ENCODE results near the gene RNF113B. TPM values are rescaled to one million over a fixed set of nuclear protein-coding genes. Genes with fewer than 3 reads are reported as not detected.

RNF113B gene
- total and polyA plus RNA-seq, 4 donors = 0.64 TPM; not detected in 3

DNA sequence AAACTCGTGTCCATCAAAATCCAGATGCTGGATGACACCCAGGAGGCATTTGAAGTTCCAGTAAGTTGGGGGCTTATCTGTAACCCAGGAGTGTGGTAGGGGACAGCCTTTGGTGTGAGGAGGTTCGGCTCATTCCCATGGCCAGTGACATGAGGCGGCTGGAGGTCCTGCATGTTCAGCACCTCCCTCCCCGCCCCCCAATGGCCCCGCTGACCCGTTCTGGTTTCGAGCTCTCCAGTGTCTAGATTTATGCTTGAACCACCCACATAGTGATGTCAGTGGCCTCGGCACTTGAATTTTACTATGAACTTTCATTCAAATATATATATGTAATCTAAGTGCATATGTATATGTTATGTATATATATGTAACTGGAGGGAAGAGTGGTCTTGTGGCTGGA, 36.3 kb upstream of the RNF113B start:
- Histone ChIP-seq H3K4me1 (ENCODE audit: control insufficient read depth in 4 of 4, insufficient read depth in 4 of 4, low read length in 3 of 4) (peaks cover 0 to 17% (median 3%) of the 10 kb centered on the region in 4 donors), H3K36me3 (ENCODE audit: control insufficient read depth in 4 of 4, insufficient read depth in 3 of 4, low read depth in 1 of 4, low read length in 3 of 4) (peaks cover 3 to 5% (median 4%) of the 10 kb centered on the region in 4 donors), H3K4me3 (ENCODE audit: low read depth in 1 of 3, low read length in 3 of 3) (no peak overlapping the region), H3K9me3 (ENCODE audit: control insufficient read depth in 4 of 4, low read length in 3 of 4) (no peaks in the 10 kb centered on the region), H3K9ac (ENCODE audit: low read depth in 1 of 2, low read length in 2 of 2) (no peak overlapping the region), H3K27ac (ENCODE audit: low read depth in 1 of 2, low read length in 2 of 2) (no peak overlapping the region), H3K27me3 (ENCODE audit: control insufficient read depth in 4 of 4, insufficient read depth in 4 of 4, low read length in 3 of 4) (no peaks in the 10 kb centered on the region)
- no peak for DNase-seq (ENCODE audit: low spot score)
- WGBS = 89% methylated on average over 8 of the region's 8 CpGs
- TF ChIP-seq, protein P1, sequence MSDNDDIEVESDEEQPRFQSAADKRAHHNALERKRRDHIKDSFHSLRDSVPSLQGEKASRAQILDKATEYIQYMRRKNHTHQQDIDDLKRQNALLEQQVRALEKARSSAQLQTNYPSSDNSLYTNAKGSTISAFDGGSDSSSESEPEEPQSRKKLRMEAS (IDR thresholded peaks at IDR 0.05) = no peak
- TF ChIP-seq FOXA1 (IDR thresholded peaks at IDR 0.05) (no peak), JUND (IDR thresholded peaks at IDR 0.05) (no peak)
- TF ChIP-seq, protein P2, sequence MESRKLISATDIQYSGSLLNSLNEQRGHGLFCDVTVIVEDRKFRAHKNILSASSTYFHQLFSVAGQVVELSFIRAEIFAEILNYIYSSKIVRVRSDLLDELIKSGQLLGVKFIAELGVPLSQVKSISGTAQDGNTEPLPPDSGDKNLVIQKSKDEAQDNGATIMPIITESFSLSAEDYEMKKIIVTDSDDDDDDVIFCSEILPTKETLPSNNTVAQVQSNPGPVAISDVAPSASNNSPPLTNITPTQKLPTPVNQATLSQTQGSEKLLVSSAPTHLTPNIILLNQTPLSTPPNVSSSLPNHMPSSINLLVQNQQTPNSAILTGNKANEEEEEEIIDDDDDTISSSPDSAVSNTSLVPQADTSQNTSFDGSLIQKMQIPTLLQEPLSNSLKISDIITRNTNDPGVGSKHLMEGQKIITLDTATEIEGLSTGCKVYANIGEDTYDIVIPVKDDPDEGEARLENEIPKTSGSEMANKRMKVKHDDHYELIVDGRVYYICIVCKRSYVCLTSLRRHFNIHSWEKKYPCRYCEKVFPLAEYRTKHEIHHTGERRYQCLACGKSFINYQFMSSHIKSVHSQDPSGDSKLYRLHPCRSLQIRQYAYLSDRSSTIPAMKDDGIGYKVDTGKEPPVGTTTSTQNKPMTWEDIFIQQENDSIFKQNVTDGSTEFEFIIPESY (IDR thresholded peaks at IDR 0.05) = no peak

DNA sequence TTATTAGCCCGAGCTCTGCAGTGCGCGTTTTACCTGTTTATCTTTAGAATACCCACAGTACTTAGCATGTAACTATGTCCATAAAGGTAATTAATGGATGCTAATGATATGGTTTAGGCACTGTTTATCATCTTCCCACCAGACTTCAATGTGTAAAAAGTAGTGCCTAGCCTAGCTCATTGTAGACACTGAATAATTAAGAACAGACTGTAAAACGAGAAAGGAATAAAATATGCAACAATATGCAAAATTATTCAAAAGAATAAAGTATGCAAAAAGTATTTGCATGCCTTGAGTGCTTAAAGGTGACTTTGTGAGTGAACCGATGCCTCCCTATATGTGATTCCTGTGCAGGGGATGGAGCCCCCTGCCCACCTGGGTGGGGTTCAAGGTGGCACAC, 35.7 kb upstream of the RNF113B start:
- DNase-seq (ENCODE audit: low spot score) = no peak

More for the DNA sequence above, 35.7 kb upstream of the RNF113B start:
- no peaks in the 10 kb centered on the region for H3K9me3 ChIP-seq (ENCODE audit: control insufficient read depth in 4 of 4, low read length in 3 of 4)
- H3K36me3 ChIP-seq (ENCODE audit: control insufficient read depth in 4 of 4, insufficient read depth in 3 of 4, low read depth in 1 of 4, low read length in 3 of 4) = peaks cover 3 to 4% (median 4%) of the 10 kb centered on the region in 4 donors
- peaks cover 0 to 17% (median 3%) of the 10 kb centered on the region in 4 donors for H3K4me1 ChIP-seq (ENCODE audit: control insufficient read depth in 4 of 4, insufficient read depth in 4 of 4, low read length in 3 of 4)
- H3K4me3 ChIP-seq (ENCODE audit: low read depth in 1 of 3, low read length in 3 of 3) = no peak overlapping the region
- no peaks in the 10 kb centered on the region for H3K27me3 ChIP-seq (ENCODE audit: control insufficient read depth in 4 of 4, insufficient read depth in 4 of 4, low read length in 3 of 4)
- no peak overlapping the region for H3K27ac ChIP-seq (ENCODE audit: low read depth in 1 of 2, low read length in 2 of 2)
- 95% methylated on average over 5 of the region's 5 CpGs for whole genome bisulfite sequencing
- TF ChIP-seq, protein P2 (IDR thresholded peaks at IDR 0.05) = no peak
- TF ChIP-seq RAD21 (IDR thresholded peaks at IDR 0.05) (no peak), GABPA (IDR thresholded peaks at IDR 0.05 in 1 of 2, conservative IDR thresholded peaks at IDR 0.05 in 1 of 2) (no peak), FOXA2 (IDR thresholded peaks at IDR 0.05) (no peak), HNF4A (conservative IDR thresholded peaks at IDR 0.05) (no peak), FOXA1 (IDR thresholded peaks at IDR 0.05) (no peak), RXRA (IDR thresholded peaks at IDR 0.05) (no peak), HNF4G (IDR thresholded peaks at IDR 0.05) (no peak), YY1 (IDR thresholded peaks at IDR 0.05) (no peak), NR2F2 (IDR thresholded peaks at IDR 0.05) (no peak), JUND (IDR thresholded peaks at IDR 0.05) (no peak), SP1 (IDR thresholded peaks at IDR 0.05) (no peak), EGR1 (IDR thresholded peaks at IDR 0.05; ENCODE audit: low read depth in 2 of 2) (no peak), TAF1 (conservative IDR thresholded peaks at IDR 0.05) (no peak)
- TF ChIP-seq, protein P1 (IDR thresholded peaks at IDR 0.05) = no peak
- TF ChIP-seq, protein P3, sequence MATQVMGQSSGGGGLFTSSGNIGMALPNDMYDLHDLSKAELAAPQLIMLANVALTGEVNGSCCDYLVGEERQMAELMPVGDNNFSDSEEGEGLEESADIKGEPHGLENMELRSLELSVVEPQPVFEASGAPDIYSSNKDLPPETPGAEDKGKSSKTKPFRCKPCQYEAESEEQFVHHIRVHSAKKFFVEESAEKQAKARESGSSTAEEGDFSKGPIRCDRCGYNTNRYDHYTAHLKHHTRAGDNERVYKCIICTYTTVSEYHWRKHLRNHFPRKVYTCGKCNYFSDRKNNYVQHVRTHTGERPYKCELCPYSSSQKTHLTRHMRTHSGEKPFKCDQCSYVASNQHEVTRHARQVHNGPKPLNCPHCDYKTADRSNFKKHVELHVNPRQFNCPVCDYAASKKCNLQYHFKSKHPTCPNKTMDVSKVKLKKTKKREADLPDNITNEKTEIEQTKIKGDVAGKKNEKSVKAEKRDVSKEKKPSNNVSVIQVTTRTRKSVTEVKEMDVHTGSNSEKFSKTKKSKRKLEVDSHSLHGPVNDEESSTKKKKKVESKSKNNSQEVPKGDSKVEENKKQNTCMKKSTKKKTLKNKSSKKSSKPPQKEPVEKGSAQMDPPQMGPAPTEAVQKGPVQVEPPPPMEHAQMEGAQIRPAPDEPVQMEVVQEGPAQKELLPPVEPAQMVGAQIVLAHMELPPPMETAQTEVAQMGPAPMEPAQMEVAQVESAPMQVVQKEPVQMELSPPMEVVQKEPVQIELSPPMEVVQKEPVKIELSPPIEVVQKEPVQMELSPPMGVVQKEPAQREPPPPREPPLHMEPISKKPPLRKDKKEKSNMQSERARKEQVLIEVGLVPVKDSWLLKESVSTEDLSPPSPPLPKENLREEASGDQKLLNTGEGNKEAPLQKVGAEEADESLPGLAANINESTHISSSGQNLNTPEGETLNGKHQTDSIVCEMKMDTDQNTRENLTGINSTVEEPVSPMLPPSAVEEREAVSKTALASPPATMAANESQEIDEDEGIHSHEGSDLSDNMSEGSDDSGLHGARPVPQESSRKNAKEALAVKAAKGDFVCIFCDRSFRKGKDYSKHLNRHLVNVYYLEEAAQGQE (IDR thresholded peaks at IDR 0.05) = no peak
- TF ChIP-seq, protein P4, sequence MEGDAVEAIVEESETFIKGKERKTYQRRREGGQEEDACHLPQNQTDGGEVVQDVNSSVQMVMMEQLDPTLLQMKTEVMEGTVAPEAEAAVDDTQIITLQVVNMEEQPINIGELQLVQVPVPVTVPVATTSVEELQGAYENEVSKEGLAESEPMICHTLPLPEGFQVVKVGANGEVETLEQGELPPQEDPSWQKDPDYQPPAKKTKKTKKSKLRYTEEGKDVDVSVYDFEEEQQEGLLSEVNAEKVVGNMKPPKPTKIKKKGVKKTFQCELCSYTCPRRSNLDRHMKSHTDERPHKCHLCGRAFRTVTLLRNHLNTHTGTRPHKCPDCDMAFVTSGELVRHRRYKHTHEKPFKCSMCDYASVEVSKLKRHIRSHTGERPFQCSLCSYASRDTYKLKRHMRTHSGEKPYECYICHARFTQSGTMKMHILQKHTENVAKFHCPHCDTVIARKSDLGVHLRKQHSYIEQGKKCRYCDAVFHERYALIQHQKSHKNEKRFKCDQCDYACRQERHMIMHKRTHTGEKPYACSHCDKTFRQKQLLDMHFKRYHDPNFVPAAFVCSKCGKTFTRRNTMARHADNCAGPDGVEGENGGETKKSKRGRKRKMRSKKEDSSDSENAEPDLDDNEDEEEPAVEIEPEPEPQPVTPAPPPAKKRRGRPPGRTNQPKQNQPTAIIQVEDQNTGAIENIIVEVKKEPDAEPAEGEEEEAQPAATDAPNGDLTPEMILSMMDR (IDR thresholded peaks at IDR 0.05; ENCODE audit: low read depth, low read length, missing input control) = no peak
- TF ChIP-seq, protein P5, sequence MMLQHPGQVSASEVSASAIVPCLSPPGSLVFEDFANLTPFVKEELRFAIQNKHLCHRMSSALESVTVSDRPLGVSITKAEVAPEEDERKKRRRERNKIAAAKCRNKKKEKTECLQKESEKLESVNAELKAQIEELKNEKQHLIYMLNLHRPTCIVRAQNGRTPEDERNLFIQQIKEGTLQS (IDR thresholded peaks at IDR 0.05) = no peak
- no peak overlapping the region for H3K9ac ChIP-seq (ENCODE audit: low read depth in 1 of 2, low read length in 2 of 2)
